Measurements from ENCODE around the gene CD276. TPM values are rescaled to one million over a fixed set of nuclear protein-coding genes. Genes with fewer than 3 reads are reported as not detected.

CD276 gene
- total RNA-seq, 2 experiments from 2014 or later = not detected

GRCh38 chr15:73745073-73745472 lies 60.9 kb downstream of the CD276 start:
- intact Hi-C loops (cut with micrococcal nuclease; ENCODE audit: unreplicated experiment) = no loop called here

GRCh38 chr15:73746261-73746660 lies 62.1 kb downstream of the CD276 start:
- no peaks in the 10 kb centered on the region for H3K4me1 ChIP-seq (ENCODE audit: insufficient read depth, low read length, poor library complexity, severe bottlenecking)
- no peak overlapping the region for H2AFZ ChIP-seq (ENCODE audit: low read length)
- no peak for TF ChIP-seq EZH2phosphoT487 (IDR thresholded peaks at IDR 0.05; ENCODE audit: borderline replicate concordance, low read depth, low read length)
- TF ChIP-seq CTCF (conservative IDR thresholded peaks at IDR 0.05; ENCODE audit: low read length) = no peak
- H3K36me3 ChIP-seq (ENCODE audit: insufficient read depth, low read length) = no peaks in the 10 kb centered on the region
- no peak overlapping the region for H3K4me2 ChIP-seq (ENCODE audit: low read length)
- ChIA-PET CTCF (ENCODE audit: unreplicated experiment) (no interaction called here), POLR2A (interaction anchor here (0.6 kb wide), 1 partner anchor 127 kb away, joined by 3 read pairs; no protein-coding TSS in a partner anchor)
- no peaks in the 10 kb centered on the region for H3K9me3 ChIP-seq (ENCODE audit: low read length)
- no peaks in the 10 kb centered on the region for H3K79me2 ChIP-seq (ENCODE audit: insufficient read depth, low read depth, low read length)
- H3K4me3 ChIP-seq (ENCODE audit: low read depth, low read length, poor library complexity, severe bottlenecking) = no peak overlapping the region
- H3K9me2 ChIP-seq (ENCODE audit: insufficient read depth, low read length) = no peaks in the 10 kb centered on the region
- no TSS peak for BruUV-seq (replicated peaks)
- H3K27ac ChIP-seq (ENCODE audit: low read depth, low read length, poor library complexity, severe bottlenecking) = no peak overlapping the region
- DNase-seq (ENCODE audit: low spot score) = no peak
- intact Hi-C loops (cut with micrococcal nuclease; ENCODE audit: unreplicated experiment) = no loop called here
- H4K20me1 ChIP-seq (ENCODE audit: insufficient read depth, low read length) = no peaks in the 10 kb centered on the region

More at GRCh38 chr15:73745073-73745472, 60.9 kb downstream of the CD276 start:
- Histone ChIP-seq H3K27ac (ENCODE audit: low read depth, low read length, poor library complexity, severe bottlenecking) (no peak overlapping the region), H3K4me1 (ENCODE audit: insufficient read depth, low read length, poor library complexity, severe bottlenecking) (no peaks in the 10 kb centered on the region), H3K9me2 (ENCODE audit: insufficient read depth, low read length) (no peaks in the 10 kb centered on the region), H3K4me2 (ENCODE audit: low read length) (no peak overlapping the region), H4K20me1 (ENCODE audit: insufficient read depth, low read length) (no peaks in the 10 kb centered on the region), H3K79me2 (ENCODE audit: insufficient read depth, low read depth, low read length) (no peaks in the 10 kb centered on the region), H2AFZ (ENCODE audit: low read length) (no peak overlapping the region), H3K36me3 (ENCODE audit: insufficient read depth, low read length) (no peaks in the 10 kb centered on the region), H3K9me3 (ENCODE audit: low read length) (no peaks in the 10 kb centered on the region), H3K4me3 (ENCODE audit: low read depth, low read length, poor library complexity, severe bottlenecking) (no peak overlapping the region)
- BruUV-seq (replicated peaks) = no TSS peak
- ChIA-PET POLR2A (no interaction called here), CTCF (ENCODE audit: unreplicated experiment) (no interaction called here)
- TF ChIP-seq EZH2phosphoT487 (IDR thresholded peaks at IDR 0.05; ENCODE audit: borderline replicate concordance, low read depth, low read length) (no peak), CTCF (conservative IDR thresholded peaks at IDR 0.05; ENCODE audit: low read length) (no peak)
- no peak for DNase-seq (ENCODE audit: low spot score)

GRCh38 chr15:73746883-73747282 lies 62.7 kb downstream of the CD276 start:
- no peak for DNase-seq (ENCODE audit: low spot score)
- no peak overlapping the region for H3K4me3 ChIP-seq (ENCODE audit: low read depth, low read length, poor library complexity, severe bottlenecking)
- H3K27ac ChIP-seq (ENCODE audit: low read depth, low read length, poor library complexity, severe bottlenecking) = no peak overlapping the region
- no peaks in the 10 kb centered on the region for H3K9me3 ChIP-seq (ENCODE audit: low read length)
- no TSS peak for BruUV-seq (replicated peaks)
- no peaks in the 10 kb centered on the region for H3K79me2 ChIP-seq (ENCODE audit: insufficient read depth, low read depth, low read length)
- no peaks in the 10 kb centered on the region for H4K20me1 ChIP-seq (ENCODE audit: insufficient read depth, low read length)
- intact Hi-C loops (cut with micrococcal nuclease; ENCODE audit: unreplicated experiment) = no loop called here
- no peak overlapping the region for H2AFZ ChIP-seq (ENCODE audit: low read length)
- no peaks in the 10 kb centered on the region for H3K4me1 ChIP-seq (ENCODE audit: insufficient read depth, low read length, poor library complexity, severe bottlenecking)
- no peaks in the 10 kb centered on the region for H3K36me3 ChIP-seq (ENCODE audit: insufficient read depth, low read length)
- H3K4me2 ChIP-seq (ENCODE audit: low read length) = no peak overlapping the region
- TF ChIP-seq EZH2phosphoT487 (IDR thresholded peaks at IDR 0.05; ENCODE audit: borderline replicate concordance, low read depth, low read length) = no peak
- no peak for TF ChIP-seq CTCF (conservative IDR thresholded peaks at IDR 0.05; ENCODE audit: low read length)
- H3K9me2 ChIP-seq (ENCODE audit: insufficient read depth, low read length) = no peaks in the 10 kb centered on the region
- ChIA-PET POLR2A (no interaction called here), CTCF (ENCODE audit: unreplicated experiment) (no interaction called here)

Data from OCI-LY7 (cell line).